Fibroblast of mammary gland (primary cell): ENCODE results near the gene DNAJC8.

ENCODE experiments used
- DNase-seq: peaks from one replicate; pipeline ENCODE4 v3.0.0-alpha.2; 2010; ENCODE audit warnings: low read depth
- H3K4me3 ChIP-seq: 2 replicates; pipeline ENCODE4 v1.5.1; 2011; ENCODE audit warnings: low read depth, mild to moderate bottlenecking, low read length, moderate library complexity; ENCODE audit not compliant: control insufficient read depth
- CTCF ChIP-seq: conservative IDR thresholded peaks from 2 replicates; pipeline ENCODE4 v1.5.1; 2011; ENCODE audit warnings: low read depth, low read length, inconsistent platforms; ENCODE audit not compliant: control insufficient read depth, insufficient read depth

The DNAJC8 gene

GRCh38 chr1:28173151-28173979 is 59.5 kb downstream of the DNAJC8 start:
- H3K4me3 ChIP-seq = no peak overlapping the region
- DNase-seq = peak; percentile 31

GRCh38 chr1:28172713-28173150 is 60.1 kb downstream of the DNAJC8 start:
- DNase-seq = no peak
- no peak for TF ChIP-seq CTCF
- no peak overlapping the region for H3K4me3 ChIP-seq

More at GRCh38 chr1:28173151-28173979, 59.5 kb downstream of the DNAJC8 start:
- TF ChIP-seq CTCF = no peak

GRCh38 chr1:28171246-28171645 is 61.6 kb downstream of the DNAJC8 start:
- TF ChIP-seq CTCF = no peak
- DNase-seq = no peak
- no peak overlapping the region for H3K4me3 ChIP-seq

- no peak for TF ChIP-seq CTCF
- no peak overlapping the region for H3K4me3 ChIP-seq
- DNase-seq = no peak
Measured at GRCh38 chr1:28170001-28170596, 62.7 kb downstream of the DNAJC8 start.

GRCh38 chr1:28163496-28164161 is 69.2 kb downstream of the DNAJC8 start:
- H3K4me3 ChIP-seq = no peak overlapping the region
- peak; percentile 16 for DNase-seq
- no peak for TF ChIP-seq CTCF

GRCh38 chr1:28162151-28162550 is 70.7 kb downstream of the DNAJC8 start:
- no peak overlapping the region for H3K4me3 ChIP-seq
- no peak for DNase-seq
- TF ChIP-seq CTCF = no peak
